PC-9 (cell line): ENCODE data around the gene FAM181B. TPM values are rescaled to one million over a fixed set of nuclear protein-coding genes. Genes with fewer than 3 reads are reported as not detected.

ENCODE experiments used
- BruUV-seq: library from RNA; stranded (reverse); fragments of 400-500 nt; replicated peaks from 2 replicates; lab custom pipeline; 2021; lab: Mats Ljungman, UMichigan
- CTCF ChIA-PET: fragments of 300-600 bp; sonication (Branson Sonifier 250); formaldehyde crosslinking; loops from one replicate; lab custom pipeline; 2022; ENCODE audit warnings: antibody characterized with exemption; lab: Charles Lee
- POLR2A ChIA-PET: fragments of 300-600 bp; sonication (Branson Sonifier 250); formaldehyde crosslinking; loops from one replicate; lab custom pipeline; 2022; ENCODE audit warnings: antibody characterized with exemption; ENCODE audit not compliant: unreplicated experiment; lab: Charles Lee
- DNase-seq, 2 experiments: peaks; one replicate each; pipeline versions ENCODE4 v3.0.0 to v3.0.0-alpha.2; 2015 to 2022; ENCODE audit warnings: mixed read lengths in 1 of 2
- H2AFZ ChIP-seq: fragments of 200-600 bp; sonication (generic); 2 replicates; pipeline ENCODE4 v1.8.1; 2017; ENCODE audit warnings: antibody characterized with exemption
- H3F3A ChIP-seq: fragments of 200-600 bp; sonication (generic); 2 replicates; pipeline ENCODE4 v1.8.1; 2017; ENCODE audit warnings: antibody characterized with exemption, mild to moderate bottlenecking, low read depth; ENCODE audit not compliant: insufficient read depth
- H3K27ac ChIP-seq: fragments of 200-600 bp; sonication (generic); 2 replicates; pipeline ENCODE4 v1.6.1; 2016; ENCODE audit warnings: mixed run types
- H3K27me3 ChIP-seq: fragments of 200-600 bp; sonication (generic); 2 replicates; pipeline ENCODE4 v1.6.1; 2016; ENCODE audit warnings: low read depth, mixed run types; ENCODE audit not compliant: insufficient read depth
- H3K36me3 ChIP-seq: fragments of 200-600 bp; sonication (generic); 2 replicates; pipeline ENCODE4 v1.6.1; 2016; ENCODE audit warnings: low read depth, mixed run types
- H3K4me1 ChIP-seq: fragments of 200-600 bp; sonication (generic); replicated peaks from 2 replicates; pipeline ENCODE4 v1.6.1; 2016; ENCODE audit warnings: mixed run types; ENCODE audit not compliant: insufficient read depth
- H3K4me2 ChIP-seq: fragments of 200-600 bp; sonication (generic); 2 replicates; pipeline ENCODE4 v1.6.1; 2017; ENCODE audit warnings: mixed run types
- H3K4me3 ChIP-seq: fragments of 200-600 bp; sonication (generic); 2 replicates; pipeline ENCODE4 v1.6.1; 2016; ENCODE audit warnings: mixed run types
- H3K79me2 ChIP-seq: fragments of 200-600 bp; sonication (generic); 2 replicates; pipeline ENCODE4 v1.6.1; 2017; ENCODE audit warnings: low read depth, mixed run types
- H3K9me2 ChIP-seq: fragments of 200-600 bp; sonication (generic); 2 replicates; pipeline ENCODE4 v1.8.1; 2017; ENCODE audit warnings: mild to moderate bottlenecking; ENCODE audit not compliant: insufficient read depth
- H3K9me3 ChIP-seq: fragments of 200-600 bp; sonication (generic); 2 replicates; pipeline ENCODE4 v1.8.1; 2016; ENCODE audit warnings: low read depth; ENCODE audit not compliant: insufficient read depth
- H4K20me1 ChIP-seq: fragments of 200-600 bp; sonication (generic); 2 replicates; pipeline ENCODE4 v1.8.1; 2017; ENCODE audit not compliant: insufficient read depth
- CTCF ChIP-seq: fragments of 200-600 bp; sonication (generic); conservative IDR thresholded peaks from 2 replicates; pipeline ENCODE4 v1.6.1; 2017; ENCODE audit warnings: mixed run types, antibody characterized with exemption, mild to moderate bottlenecking, moderate library complexity
- EZH2 ChIP-seq: fragments of 200-600 bp; sonication (generic); IDR thresholded peaks from 2 replicates; pipeline ENCODE4 v1.8.0; 2017; ENCODE audit warnings: antibody characterized with exemption, low read depth
- intact Hi-C: fragments of 100-400 bp; cut with micrococcal nuclease; formaldehyde crosslinking; loops from one replicate; pipeline ENCODE4 v1.10.0; 2022; ENCODE audit not compliant: unreplicated experiment
- total RNA-seq: library from RNA; stranded (reverse); gene quantifications from 2 replicates; pipeline ENCODE4 v1.2.3, GENCODE V29; 2021

The FAM181B gene
- total RNA-seq, 1 experiment from 2014 or later: not detected

- Histone ChIP-seq H2AFZ (no peak overlapping the region), H3K9me2 (no peaks in the 10 kb centered on the region), H3K9me3 (no peaks in the 10 kb centered on the region), H3K27ac (no peak overlapping the region), H3K36me3 (no peaks in the 10 kb centered on the region), H4K20me1 (no peaks in the 10 kb centered on the region), H3K4me2 (no peak overlapping the region), H3F3A (no peaks in the 10 kb centered on the region), H3K27me3 (peaks cover 8% of the 10 kb centered on the region; the same call in 1 of the 2 replicates), H3K4me3 (no peak overlapping the region), H3K79me2 (no peaks in the 10 kb centered on the region), H3K4me1 (no peaks in the 10 kb centered on the region)
- TF ChIP-seq CTCF (no peak), EZH2 (no peak)
- ChIA-PET POLR2A (no interaction called here), CTCF (no interaction called here)
- intact Hi-C loops: no loop called here
- no peak for DNase-seq
- no TSS peak for BruUV-seq
Measured at GRCh38 chr11:82703796-82704195, 29.9 kb downstream of the FAM181B start.

GRCh38 chr11:82703226-82703625 lies 30.4 kb downstream of the FAM181B start:
- no peak overlapping the region for H3K4me3 ChIP-seq
- H3K4me1 ChIP-seq: no peaks in the 10 kb centered on the region
- no peaks in the 10 kb centered on the region for H3F3A ChIP-seq
- no peaks in the 10 kb centered on the region for H3K9me3 ChIP-seq
- H2AFZ ChIP-seq: no peak overlapping the region
- intact Hi-C loops: no loop called here
- TF ChIP-seq EZH2 (no peak), CTCF (no peak)
- H3K27me3 ChIP-seq: 0 out of 2 replicates have a peak, but pooled peaks cover 7% of the 10 kb centered on the region
- BruUV-seq: no TSS peak
- no peaks in the 10 kb centered on the region for H3K9me2 ChIP-seq
- H3K79me2 ChIP-seq: no peaks in the 10 kb centered on the region
- no peaks in the 10 kb centered on the region for H4K20me1 ChIP-seq
- H3K4me2 ChIP-seq: no peak overlapping the region
- CTCF ChIA-PET: no interaction called here
- no peaks in the 10 kb centered on the region for H3K36me3 ChIP-seq
- DNase-seq: no peak
- no peak overlapping the region for H3K27ac ChIP-seq
- POLR2A ChIA-PET: no interaction called here

- DNase-seq: no peak
- Histone ChIP-seq H3K4me2 (no peak overlapping the region), H3K4me1 (no peaks in the 10 kb centered on the region), H3K4me3 (no peak overlapping the region), H3K27ac (no peak overlapping the region), H2AFZ (no peak overlapping the region), H3K27me3 (no peaks in the 10 kb centered on the region), H3K79me2 (no peaks in the 10 kb centered on the region), H3F3A (no peaks in the 10 kb centered on the region), H3K9me2 (no peaks in the 10 kb centered on the region), H3K9me3 (no peaks in the 10 kb centered on the region), H4K20me1 (no peaks in the 10 kb centered on the region), H3K36me3 (no peaks in the 10 kb centered on the region)
- TF ChIP-seq CTCF (peak; percentile 80), EZH2 (no peak)
- ChIA-PET POLR2A (no interaction called here), CTCF (interaction anchor here (0.6 kb wide), 1 partner anchor 15 kb away, joined by 5 read pairs; no protein-coding TSS in a partner anchor)
- no TSS peak for BruUV-seq
- intact Hi-C loops: no loop called here
Measured at GRCh38 chr11:82701847-82702520, 31.7 kb downstream of the FAM181B start.
